Measurements from ENCODE around the gene CS. TPM values are rescaled to one million over a fixed set of nuclear protein-coding genes. Genes with fewer than 3 reads are reported as not detected.
"Not testable (repeated sequence)": the region's sequence is repeated elsewhere in the genome, so short reads cannot be mapped to it uniquely, and the experiment has no call there.

The CS gene
- total RNA-seq, 1 donor from 2014 or later: 302 TPM

DNA sequence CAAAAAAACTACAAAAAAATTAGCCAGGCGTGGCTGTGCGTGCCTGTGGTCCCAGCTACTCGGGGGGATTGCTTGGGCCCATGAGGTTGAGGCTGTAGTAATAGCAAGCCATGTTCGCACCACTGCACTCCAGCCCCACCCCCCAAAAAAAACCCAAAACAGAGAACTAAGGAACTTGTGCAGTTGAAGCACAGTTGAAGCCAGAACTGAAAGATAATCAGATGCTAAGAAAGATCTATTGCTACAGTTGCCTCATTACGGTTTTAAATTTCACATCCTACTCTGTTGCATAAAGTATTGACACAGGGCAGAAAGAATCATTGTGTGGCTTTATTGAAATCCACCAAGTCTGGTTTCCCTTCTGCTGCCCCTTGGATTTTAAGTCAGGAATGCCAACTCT, 3.8 kb downstream of the CS start:
- no peaks in the 10 kb centered on the region for H3K9me3 Mint-ChIP-seq
- TF ChIP-seq, protein P1, sequence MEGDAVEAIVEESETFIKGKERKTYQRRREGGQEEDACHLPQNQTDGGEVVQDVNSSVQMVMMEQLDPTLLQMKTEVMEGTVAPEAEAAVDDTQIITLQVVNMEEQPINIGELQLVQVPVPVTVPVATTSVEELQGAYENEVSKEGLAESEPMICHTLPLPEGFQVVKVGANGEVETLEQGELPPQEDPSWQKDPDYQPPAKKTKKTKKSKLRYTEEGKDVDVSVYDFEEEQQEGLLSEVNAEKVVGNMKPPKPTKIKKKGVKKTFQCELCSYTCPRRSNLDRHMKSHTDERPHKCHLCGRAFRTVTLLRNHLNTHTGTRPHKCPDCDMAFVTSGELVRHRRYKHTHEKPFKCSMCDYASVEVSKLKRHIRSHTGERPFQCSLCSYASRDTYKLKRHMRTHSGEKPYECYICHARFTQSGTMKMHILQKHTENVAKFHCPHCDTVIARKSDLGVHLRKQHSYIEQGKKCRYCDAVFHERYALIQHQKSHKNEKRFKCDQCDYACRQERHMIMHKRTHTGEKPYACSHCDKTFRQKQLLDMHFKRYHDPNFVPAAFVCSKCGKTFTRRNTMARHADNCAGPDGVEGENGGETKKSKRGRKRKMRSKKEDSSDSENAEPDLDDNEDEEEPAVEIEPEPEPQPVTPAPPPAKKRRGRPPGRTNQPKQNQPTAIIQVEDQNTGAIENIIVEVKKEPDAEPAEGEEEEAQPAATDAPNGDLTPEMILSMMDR (conservative IDR thresholded peaks at IDR 0.05): no peak
- H3K4me3 Mint-ChIP-seq: peak overlapping the region; percentile 23
- DNase-seq (ENCODE audit: low read depth, low spot score): no peak
- no peaks in the 10 kb centered on the region for H3K36me3 Mint-ChIP-seq (ENCODE audit: low read depth)
- H3K27me3 Mint-ChIP-seq (ENCODE audit: low read depth): no peaks in the 10 kb centered on the region
- H3K27ac Mint-ChIP-seq (ENCODE audit: unreplicated experiment): no peak overlapping the region
- H3K4me1 Mint-ChIP-seq: peaks cover 39% of the 10 kb centered on the region

DNA sequence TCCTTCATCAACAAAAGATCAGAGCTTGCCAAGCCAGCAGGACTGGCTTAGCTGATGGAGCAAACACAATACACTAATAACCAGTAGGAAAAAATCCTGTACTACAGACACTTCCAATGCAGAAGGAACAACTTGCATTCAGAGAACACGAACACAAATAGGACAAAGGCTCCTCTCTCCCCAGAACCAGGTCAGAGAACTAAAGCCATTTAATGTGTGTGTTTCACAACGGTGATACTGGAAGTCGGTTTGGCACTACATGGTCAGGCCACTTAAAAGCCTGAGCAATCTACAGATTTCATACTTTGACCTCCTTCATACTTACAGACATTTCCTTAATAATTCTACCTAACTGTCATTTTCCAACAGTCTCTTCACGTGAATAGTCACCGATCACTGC, 6.3 kb downstream of the CS start:
- Mint-ChIP-seq H3K27ac (ENCODE audit: unreplicated experiment) (no peak overlapping the region), H3K4me3 (no peak overlapping the region), H3K4me1 (peaks cover 20% of the 10 kb centered on the region), H3K9me3 (no peaks in the 10 kb centered on the region), H3K36me3 (ENCODE audit: low read depth) (no peaks in the 10 kb centered on the region), H3K27me3 (ENCODE audit: low read depth) (no peaks in the 10 kb centered on the region)
- DNase-seq (ENCODE audit: low read depth, low spot score): no peak
- TF ChIP-seq, protein P1 (conservative IDR thresholded peaks at IDR 0.05): no peak

DNA sequence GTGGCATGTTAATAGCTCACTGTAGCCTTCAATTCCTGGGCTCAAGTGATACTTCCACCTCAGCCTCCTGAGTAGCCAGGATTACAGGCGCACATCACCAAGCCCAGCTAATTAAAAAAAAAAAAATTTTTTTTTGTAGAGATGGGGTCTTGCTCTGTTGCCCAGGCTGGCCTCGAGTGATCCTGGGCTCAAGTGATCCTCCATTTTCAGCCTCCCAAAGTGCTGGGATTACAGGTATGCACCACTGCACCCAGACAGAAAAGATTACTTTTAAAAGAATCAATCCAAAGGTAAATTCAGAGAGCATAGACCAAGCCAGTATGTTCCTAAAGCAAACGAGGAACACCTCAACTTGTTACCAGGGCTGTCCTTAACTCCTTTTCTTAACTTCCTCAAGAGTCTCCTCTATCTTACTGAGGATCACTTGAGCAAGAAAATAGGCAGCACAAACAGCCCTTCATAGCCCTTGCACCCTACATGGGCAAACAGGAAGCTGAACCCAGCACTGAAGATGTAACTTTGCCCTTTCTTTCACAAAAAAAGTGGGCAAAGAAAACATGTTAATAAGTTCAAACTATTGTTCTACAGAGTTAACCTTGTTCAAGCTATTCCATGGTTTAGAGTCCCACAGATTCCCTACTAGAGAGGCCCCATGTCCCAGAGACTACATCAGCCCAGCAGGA, 11.3 kb downstream of the CS start:
- H3K4me1 Mint-ChIP-seq: peaks cover 4% of the 10 kb centered on the region
- TF ChIP-seq, protein P1 (conservative IDR thresholded peaks at IDR 0.05): no peak
- H3K36me3 Mint-ChIP-seq (ENCODE audit: low read depth): peaks cover 5% of the 10 kb centered on the region
- H3K9me3 Mint-ChIP-seq: no peaks in the 10 kb centered on the region
- H3K4me3 Mint-ChIP-seq: no peak overlapping the region
- H3K27me3 Mint-ChIP-seq (ENCODE audit: low read depth): no peaks in the 10 kb centered on the region
- H3K27ac Mint-ChIP-seq (ENCODE audit: unreplicated experiment): no peak overlapping the region
- no peak for DNase-seq (ENCODE audit: low read depth, low spot score)

DNA sequence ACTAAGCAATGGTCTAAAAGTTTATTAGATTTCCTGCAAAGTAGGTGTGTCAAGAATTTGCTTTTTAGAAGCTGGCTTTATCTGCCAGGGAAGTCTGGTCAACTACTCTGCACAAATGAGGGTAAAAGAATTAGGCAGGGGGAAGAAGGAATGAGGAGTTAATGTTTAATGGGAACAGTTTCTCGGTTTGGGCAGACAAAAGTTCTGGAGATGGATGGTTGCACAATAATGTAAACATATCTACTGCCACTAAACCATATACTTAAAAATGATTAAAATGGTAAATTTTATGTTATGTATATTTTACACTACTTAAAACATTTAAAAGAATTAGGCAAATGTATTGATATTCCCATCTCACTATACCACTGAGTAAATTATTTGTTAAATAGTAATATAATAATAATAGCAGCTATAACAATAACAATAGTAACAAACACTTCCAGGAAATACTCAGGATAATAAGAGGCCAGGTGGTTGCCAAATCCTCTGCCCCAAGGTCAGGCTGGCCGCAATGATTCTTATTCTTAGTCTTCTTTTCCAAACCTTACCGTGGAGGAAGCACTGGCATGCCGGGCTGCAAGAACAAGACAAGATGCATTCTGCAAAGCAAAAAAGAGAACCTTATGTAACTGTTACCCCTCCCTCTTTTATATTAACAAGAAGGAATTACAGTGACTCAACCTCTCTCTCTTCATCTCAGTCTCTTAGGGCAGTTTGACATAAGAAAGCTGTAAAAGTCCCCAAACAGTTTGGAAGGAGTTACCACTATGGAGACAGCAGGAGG, 13.9 kb downstream of the CS start:
- H3K9me3 Mint-ChIP-seq: no peaks in the 10 kb centered on the region
- H3K4me1 Mint-ChIP-seq: no peaks in the 10 kb centered on the region
- H3K4me3 Mint-ChIP-seq: no peak overlapping the region
- TF ChIP-seq, protein P1 (conservative IDR thresholded peaks at IDR 0.05): no peak
- no peak for DNase-seq (ENCODE audit: low read depth, low spot score)
- peaks cover 12% of the 10 kb centered on the region for H3K36me3 Mint-ChIP-seq (ENCODE audit: low read depth)
- H3K27ac Mint-ChIP-seq (ENCODE audit: unreplicated experiment): no peak overlapping the region
- H3K27me3 Mint-ChIP-seq (ENCODE audit: low read depth): no peaks in the 10 kb centered on the region

DNA sequence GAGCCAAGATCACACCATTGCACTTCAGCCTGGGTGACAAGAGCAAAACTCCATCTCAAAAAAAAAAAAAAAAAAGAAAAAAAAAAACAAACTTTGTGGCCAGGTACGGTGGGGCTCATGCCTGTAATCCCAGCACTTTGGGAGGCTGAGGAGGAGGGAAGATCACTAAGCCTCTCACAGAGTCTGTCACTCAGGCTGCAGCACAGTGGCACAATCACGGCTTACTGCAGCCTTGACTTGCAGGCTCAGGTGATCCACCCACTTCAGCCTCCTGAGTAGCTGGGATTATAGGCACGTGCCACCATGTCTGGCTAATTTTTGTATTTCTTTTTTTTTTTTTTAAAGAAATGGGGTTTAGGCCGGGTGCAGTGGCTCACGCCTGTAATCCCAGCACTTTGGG, 15.9 kb downstream of the CS start:
- peaks cover 16% of the 10 kb centered on the region for H3K36me3 Mint-ChIP-seq (ENCODE audit: low read depth)
- not testable (repeated sequence) for H3K4me1 Mint-ChIP-seq; H3K27ac Mint-ChIP-seq (ENCODE audit: unreplicated experiment); H3K9me3 Mint-ChIP-seq; H3K27me3 Mint-ChIP-seq (ENCODE audit: low read depth); DNase-seq (ENCODE audit: low read depth, low spot score); H3K4me3 Mint-ChIP-seq

DNA sequence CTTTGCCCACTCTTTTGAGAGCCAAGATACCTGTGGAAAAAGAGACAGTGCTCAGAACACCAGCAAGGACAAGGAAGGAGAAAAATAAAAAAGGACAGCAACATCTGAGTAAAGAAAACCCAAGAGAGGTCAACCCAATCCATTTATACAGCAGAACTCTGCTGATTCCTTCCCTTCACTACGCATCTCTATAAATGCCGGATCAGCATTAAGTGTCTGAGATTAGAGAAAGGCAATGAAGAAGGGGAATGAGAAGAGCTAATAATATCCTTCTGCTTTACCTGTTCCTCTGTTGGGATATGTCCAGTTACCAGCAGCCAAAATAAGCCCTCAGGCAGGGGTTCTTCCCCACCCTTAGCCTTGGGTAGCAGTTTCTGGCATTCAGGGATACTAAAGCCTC, 17.6 kb downstream of the CS start:
- Mint-ChIP-seq H3K27ac (ENCODE audit: unreplicated experiment) (no peak overlapping the region), H3K4me3 (no peak overlapping the region), H3K9me3 (no peaks in the 10 kb centered on the region), H3K27me3 (ENCODE audit: low read depth) (no peaks in the 10 kb centered on the region), H3K36me3 (ENCODE audit: low read depth) (peaks cover 20% of the 10 kb centered on the region), H3K4me1 (no peaks in the 10 kb centered on the region)
- no peak for DNase-seq (ENCODE audit: low read depth, low spot score)
- TF ChIP-seq, protein P1 (conservative IDR thresholded peaks at IDR 0.05): no peak

Data from neural crest cell (in vitro differentiated cells).